GM23248 (cell line): ENCODE measurements around the gene FAM120A.

Source experiments
- EZH2 ChIP-seq: fragments of 200-600 bp; sonication (generic); IDR thresholded peaks from 2 replicates; pipeline ENCODE4 v1.6.1; 2018; ENCODE audit warnings: antibody characterized with exemption, mild to moderate bottlenecking; ENCODE audit not compliant: insufficient read depth, poor library complexity, severe bottlenecking
- EZH2phosphoT487 ChIP-seq: fragments of 200-600 bp; sonication (generic); IDR thresholded peaks from 2 replicates; pipeline ENCODE4 v1.6.1; 2018; ENCODE audit warnings: antibody characterized with exemption, moderate library complexity, mild to moderate bottlenecking, low read depth; ENCODE audit not compliant: insufficient read depth

DNA sequence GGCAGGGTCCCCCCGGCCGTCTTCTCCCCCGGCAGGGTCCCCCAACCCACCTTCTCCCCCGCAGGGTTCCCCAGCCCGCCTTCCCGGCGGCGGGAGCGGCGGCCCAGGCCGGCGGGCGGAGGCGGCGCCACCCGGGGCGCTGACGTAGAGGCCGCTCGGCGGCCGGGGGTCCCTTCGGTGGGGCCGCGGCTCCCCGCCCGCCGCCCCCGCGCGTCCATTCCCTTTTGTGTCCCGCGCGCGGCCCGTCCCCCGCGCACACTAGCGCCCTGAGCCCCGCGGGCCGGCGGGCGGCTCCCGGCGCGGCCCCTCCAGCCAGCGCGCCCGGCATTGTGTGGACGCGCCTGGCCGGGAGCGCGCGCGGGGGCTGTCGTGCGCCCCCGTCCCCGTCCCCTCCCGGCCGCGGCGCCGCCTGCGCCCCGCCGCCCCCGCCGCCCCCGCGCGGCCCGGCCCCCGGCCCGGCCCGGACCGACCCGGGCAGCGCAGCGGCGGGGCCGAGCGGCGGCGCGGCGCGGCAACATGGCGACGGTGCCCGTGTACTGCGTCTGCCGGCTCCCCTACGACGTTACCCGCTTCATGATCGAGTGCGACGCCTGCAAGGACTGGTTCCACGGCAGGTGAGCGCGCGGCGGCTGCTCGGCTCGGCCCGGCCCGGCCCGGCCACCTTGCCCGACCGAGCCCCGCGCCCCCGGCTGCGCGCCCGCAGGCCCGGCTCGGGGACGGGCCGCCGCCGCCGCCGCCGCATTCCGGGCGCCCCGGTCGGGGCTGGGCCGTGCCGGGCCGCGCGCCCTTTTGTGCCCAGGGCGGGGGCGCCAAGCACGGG, 125.0 kb downstream of the FAM120A start, which contains the start of gene PHF2:
- TF ChIP-seq EZH2, result no peak
- no peak for TF ChIP-seq EZH2phosphoT487
